Stimulated activated naive CD4-positive, alpha-beta T cell treated with Interleukin-2 at 50 U/mL for 16 hours (primary cell): ENCODE results near the gene CCDC8.
"Not testable (repeated sequence)": the region's sequence is repeated elsewhere in the genome, so short reads cannot be mapped to it uniquely, and the experiment has no call there.

Experiments
- DNase-seq: peaks from one replicate; lab custom pipeline; 2025; lab: John Stamatoyannopoulos, UW

Gene CCDC8

DNA sequence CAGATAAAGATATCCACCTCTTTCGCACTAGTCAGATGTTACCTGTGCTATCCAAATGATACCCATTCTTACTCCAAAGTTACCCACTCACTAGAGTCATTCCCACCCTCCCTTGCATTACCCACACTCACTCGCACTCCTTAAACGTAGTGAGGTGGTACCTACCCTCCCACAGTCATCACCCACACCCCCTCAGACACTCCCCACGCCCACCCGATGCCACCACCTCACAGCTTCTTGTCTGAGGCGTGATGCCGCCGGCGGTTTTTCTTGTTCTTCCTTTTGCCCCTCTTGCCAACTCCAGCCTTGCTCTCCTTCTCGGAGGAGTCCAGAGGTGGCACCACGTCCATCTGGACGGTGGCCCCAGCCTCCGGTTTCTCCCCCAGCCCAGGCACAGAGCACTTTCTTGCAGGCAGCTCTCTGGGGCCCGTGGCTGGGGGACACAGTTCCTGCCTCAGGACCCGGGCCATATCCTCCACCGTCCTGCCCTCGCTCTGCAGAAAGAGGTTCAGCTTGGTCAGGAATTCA is 14.2 kb upstream of the CCDC8 start:
- no peak for DNase-seq

DNA sequence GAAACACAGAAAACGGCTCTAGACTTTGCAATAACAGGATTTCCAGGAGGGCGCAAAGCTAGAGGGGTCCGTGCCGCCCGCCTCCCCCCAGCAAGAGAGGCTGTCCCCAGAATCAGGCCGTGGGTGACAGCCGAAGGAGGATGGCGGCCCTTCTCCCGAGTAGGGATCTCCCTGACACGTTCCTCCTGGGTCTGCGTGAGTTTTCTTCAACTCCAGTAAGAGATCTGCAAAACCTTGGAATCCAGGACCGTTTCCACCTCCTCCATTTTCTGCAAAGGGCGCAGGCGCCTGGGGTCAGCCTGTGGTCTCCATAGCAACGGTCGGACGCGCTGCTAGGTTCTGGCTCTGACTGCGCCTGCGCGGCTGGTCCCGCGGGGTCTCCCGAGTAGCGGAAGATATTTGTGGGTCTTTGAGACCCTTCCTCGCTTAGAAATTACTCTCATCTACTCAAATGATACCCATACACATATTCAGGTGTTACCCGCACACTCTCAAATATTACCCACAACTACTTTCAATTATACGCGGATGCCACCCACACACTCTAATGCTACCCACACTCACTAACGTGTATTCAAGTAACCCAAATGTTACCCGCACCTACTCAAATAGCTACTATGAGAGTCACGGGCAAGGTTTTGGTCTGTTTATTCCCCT is 13.3 kb upstream of the CCDC8 start:
- peak; percentile 26 for DNase-seq

DNA sequence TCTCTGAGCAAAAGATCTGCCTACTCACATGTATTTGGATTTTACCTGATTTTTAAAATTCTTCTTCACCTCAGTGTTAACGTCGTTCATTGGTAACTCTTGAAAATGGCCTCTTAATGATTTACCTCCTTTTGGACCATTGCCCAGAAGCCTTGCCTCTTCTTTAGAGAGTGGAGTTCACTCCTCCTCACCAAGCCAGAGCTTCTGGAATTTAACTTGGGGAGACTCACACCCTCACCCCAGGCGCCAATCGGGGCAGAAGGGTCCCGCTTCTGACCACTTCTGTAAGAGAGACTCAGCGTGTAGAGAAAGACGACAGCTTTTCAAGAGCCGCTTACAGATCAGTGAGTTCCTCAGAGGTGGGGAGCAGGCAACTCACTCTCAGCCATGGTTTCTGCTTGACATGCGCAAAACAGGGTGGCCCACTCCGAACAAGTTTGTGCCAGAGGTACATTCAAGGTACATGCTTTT is 12.7 kb upstream of the CCDC8 start:
- DNase-seq = no peak

DNA sequence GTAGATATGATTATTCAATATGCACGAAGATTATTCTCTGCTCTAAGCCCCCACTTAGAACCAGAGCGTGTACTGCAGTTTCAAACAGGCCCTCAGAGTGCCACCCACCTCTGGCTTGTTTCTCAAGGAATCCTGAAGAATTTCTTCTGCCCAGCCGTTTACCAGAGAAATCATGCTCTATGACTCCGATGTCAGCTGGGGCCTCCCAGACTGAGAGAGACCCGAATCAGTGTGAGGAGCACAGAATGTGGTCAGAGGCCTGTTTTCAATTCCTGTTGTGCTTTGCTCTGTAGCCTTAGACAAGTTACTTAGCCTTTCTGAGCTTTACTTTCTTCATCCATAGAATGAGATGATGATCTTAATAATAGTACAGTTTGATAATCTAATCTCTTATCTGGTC is 9.8 kb upstream of the CCDC8 start:
- DNase-seq = no peak

DNA sequence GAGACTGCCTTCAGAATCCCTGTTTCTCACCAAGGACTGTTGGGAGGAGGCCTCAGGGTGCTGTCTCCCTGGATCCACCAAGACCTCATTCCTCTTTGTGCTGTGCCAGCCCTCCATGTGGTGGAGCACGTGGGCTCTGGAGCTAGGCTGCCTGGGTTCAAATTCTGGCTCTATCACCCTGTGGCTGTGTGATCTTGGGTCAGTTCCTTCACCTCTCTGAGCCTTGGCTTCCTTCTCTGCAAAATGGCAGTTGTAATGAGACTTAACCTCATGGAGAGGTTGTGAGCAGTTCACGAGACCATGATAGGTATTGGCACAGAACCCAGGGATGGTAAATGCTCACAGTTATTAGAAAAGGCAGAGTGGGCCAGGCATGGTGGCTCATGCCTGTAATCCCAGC is 9.0 kb upstream of the CCDC8 start:
- DNase-seq = no peak

DNA sequence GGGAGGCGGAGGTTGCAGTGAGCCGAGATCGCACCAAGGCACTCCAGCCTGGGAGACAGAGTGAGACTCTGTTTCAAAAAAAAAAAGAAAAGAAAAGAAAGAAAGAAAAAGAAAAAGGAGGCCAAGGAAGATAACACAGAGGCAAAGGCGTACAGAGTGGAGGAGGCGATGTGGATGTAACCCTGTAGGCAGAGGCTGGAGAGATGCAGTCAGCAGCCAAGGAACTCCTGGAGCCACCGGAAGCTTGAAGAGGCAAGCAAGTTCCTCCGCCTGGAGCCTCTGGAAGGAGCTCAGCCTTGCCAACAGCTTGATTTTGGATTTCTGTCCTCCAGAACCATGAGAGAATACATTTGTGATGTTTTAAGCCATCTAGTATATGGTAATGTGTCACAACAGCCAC is 6.7 kb upstream of the CCDC8 start:
- no peak for DNase-seq

DNA sequence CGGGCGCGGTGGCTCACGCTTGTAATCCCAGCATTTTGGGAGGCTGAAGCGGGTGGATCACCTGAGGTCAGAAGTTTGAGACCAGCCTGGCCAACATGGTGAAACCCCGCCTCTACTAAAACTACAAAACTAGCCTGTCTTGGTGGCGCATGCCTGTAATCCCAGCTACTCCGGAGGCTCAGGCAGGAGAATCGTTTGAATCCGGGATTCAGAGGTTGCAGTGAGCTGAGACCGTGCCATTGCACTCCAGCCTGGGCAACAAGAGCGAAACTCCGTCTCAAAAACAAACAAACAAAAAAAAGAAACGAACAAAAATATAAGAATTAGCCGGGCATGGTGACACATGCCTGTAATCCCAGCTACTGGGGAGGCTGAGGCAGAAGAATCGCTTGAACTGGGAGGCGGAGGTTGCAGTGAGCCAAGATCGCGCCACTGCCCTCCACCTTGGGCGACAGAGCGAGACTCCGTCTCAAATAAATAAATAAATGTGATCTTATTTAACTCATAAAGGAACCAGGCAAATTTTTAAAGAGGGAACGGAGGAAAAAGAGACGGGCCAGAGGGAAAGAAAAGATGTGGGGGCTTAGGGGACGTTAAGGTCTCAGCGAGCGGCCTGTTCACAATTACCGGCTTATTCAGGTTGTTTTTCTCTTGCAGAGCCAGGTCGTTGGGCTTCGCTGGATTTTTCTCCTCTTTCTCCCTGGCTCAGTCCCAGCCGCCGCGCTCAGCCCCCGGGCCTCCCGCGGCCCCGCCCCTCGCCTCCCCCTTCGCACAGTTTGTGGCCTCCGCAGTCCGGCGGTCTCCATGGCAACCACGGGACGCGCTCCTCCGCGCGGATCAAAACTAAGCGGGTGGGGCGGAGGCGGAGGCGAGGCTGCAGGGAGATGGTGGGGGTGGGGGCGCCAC is 2.7 kb upstream of the CCDC8 start:
- not testable (repeated sequence) for DNase-seq

DNA sequence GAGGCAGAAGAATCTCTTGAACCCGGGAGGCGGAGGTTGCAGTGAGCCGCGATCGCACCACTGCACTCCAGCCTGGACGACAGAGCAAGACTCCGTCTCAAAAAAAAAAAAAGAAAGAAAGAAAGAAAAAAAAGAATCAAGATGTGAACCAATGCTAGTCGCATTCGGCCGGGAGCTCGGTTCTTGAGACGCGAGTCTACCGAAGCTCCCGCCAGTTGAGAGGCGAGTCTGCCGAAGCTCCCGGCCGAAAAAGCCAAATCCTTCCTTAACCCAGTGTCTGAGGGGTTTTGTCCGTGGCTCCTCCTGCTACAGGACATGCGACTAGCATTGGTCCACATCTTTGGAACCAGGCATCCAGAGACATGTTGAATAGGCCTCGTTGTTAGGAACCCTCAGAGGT is 1.5 kb upstream of the CCDC8 start:
- not testable (repeated sequence) for DNase-seq

DNA sequence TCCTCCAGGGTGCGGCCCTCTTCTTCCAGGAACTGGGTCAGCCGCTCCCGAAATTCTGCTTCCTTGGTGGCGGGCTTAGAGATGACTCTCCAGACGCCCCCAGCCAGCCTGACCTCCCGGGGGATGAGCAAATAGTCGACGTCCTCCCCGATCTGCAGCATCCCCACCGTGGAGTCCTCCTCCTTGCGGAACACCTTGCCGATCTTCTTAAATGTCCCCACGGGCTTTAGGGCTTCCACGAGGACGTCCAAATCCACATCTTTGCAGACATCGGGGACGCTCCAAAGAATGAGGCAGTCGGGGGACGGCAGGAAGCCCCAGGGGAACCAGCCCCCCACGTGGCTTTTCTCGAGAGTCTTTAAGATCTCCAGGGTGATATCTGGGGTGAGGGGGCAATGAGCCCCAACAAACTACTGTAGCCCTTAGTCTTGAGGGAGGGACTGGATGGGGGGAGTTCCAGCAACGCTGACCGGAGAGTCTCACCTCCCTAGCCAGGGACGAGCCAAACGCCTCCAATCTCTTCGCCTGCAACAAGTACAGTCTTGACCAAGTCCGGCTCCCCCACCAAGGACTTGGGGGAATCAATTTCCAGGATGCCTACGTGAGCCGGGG is 608 bp downstream of the CCDC8 start:
- DNase-seq = no peak

DNA sequence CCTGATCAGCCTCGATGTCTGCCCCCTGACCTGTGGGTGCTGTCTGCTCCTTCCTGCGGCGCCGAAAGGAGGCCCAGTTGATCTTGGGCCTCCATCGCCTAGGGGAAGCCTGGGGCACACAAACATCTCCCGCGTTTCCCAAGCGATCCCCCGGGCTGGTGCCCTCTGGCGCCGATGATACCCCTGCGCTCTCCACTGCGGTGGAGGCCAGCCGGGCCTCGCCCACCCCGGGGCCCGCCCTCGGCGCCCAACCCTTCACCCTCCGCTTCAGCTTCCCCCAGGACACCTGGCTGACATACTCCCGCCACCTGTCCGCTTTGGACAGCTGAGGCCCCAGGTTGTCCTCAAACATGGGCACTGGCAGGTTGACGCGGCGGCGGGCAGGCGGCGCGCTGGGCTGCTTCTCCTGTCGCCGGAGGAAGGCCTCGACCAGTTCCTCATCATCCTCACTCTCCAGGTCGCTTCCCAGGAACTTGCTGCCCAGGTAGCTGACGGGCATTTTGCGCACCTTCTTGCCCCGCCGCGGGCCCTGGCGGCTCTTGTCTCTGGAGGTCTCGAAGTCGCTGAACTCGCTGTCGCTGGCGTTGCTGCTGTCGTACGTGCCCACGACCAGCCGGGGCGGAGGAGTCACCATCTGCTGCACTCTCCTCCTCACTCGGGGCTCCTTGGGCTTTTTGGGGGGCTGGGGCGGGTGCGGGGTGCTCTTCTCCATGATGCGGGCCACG is 1.3 kb downstream of the CCDC8 start:
- no peak for DNase-seq

DNA sequence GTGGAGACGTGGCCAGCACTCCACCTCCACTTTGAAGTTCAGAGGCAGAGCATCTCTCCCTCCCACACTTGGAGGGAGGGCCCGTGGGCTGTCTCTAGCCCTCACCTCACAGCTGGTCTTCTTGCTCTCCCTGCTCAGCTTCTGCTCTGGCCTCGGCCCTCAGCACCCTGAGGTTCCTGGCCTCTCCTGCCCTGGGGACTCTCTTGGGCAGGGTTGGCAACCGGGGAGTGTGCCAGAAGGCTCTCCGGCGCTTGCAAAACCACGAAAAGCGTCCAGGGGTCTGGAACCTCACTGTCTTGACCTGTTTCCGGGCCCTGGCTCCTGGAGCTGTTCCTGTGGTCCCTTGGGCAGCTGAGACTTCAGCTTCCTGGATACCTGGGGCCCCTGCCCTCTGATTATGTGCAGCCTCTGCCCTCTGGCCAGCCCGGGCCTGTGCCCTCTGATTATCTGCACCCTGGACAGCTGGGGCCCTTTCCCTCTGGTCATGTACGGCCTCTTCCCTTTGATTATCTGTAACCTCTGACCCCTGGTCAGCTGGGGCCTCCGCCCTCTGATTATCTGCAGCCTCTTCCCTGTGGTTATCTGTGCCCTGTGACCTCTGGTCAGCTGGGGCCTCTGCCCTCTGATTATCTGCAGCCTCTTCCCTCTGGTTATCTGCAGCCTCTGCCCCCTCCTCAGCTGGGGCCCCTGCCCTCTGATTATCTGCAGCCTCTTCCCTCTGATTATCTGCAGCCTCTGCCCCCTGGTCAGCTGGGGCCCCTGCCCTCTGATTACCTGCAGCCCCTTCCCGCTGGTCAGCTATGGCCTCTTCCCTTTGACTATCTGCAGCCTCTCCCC is 2.1 kb downstream of the CCDC8 start:
- DNase-seq = no peak

DNA sequence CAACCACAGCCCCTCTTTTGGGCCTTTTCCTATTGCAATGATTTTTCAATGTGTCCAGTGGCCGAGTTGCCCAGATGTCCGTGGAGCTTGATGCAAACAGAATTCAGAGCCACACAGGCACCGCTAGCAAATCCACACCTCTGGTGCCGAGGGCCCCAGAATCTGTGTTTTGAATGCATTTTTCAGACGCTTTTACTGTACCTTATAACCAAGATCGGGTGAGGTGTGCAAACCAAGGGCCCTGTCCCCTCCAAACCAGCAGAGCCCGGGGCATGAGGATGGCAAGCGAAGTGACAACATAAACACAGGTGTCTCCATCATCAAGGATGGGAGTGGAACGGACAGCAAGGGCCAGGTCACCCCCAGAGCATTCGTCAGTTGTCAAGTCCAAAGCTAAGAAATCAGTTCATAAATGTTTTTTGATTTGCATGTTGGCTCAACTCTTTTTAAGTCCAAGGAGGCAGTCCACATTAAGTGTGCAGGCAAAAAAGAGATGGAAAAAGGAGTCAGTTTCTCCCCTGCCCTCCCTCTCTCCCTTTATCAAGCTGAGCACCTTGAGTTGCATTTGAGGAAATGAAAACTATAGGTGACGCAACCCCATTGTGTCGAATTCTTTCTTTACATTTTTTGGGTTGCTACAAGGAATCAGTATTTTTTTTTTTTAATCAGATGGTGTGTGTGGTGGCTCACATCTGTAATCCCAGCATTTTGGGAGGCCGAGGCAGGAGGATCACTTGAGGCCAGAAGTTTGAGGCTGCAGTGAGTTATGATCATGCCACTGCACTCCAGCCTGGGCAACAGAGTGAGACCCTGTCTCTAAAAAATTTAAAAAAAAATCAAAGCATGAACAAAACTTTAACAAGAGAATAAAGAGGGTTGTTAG is 2.9 kb downstream of the CCDC8 start:
- DNase-seq = no peak

DNA sequence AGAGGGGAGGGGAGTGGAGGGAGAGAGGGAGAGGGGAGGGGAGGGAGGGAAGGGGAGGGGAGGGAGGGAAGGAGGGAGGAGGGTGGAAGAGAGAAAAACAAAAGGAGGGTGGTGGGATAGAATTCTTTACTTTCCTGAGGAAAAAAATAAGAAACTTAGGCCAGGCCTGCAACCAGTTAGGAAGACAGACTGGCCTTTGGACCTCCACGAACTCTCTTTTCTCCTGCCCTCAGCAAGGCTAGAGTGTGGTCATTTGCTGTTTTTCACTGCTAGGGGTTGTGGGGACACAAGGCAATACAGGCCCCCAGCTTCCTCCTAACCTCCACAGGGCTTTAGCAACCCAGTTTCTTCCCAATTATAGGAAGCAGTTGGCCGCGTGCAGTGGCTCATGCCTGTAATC is 4.2 kb downstream of the CCDC8 start:
- DNase-seq = no peak

DNA sequence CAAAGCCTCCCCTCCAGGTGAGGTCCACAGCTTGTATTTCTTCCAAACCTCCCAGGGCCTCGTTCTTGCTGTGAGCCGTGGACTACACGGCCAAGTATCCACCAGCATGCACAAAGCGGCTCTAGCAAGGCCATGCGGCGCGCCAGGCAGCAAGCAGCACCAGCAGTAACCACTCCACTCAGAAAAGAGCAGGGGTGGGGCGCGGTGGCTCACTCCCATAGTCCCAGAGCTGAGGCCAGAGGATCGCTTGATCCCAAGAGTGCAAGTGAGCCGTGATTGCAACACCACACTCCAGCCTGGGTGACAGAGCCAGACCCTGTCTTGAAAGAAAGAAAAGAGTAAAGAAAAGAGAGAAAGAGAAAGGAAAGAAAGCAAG is 4.7 kb downstream of the CCDC8 start:
- no peak for DNase-seq

DNA sequence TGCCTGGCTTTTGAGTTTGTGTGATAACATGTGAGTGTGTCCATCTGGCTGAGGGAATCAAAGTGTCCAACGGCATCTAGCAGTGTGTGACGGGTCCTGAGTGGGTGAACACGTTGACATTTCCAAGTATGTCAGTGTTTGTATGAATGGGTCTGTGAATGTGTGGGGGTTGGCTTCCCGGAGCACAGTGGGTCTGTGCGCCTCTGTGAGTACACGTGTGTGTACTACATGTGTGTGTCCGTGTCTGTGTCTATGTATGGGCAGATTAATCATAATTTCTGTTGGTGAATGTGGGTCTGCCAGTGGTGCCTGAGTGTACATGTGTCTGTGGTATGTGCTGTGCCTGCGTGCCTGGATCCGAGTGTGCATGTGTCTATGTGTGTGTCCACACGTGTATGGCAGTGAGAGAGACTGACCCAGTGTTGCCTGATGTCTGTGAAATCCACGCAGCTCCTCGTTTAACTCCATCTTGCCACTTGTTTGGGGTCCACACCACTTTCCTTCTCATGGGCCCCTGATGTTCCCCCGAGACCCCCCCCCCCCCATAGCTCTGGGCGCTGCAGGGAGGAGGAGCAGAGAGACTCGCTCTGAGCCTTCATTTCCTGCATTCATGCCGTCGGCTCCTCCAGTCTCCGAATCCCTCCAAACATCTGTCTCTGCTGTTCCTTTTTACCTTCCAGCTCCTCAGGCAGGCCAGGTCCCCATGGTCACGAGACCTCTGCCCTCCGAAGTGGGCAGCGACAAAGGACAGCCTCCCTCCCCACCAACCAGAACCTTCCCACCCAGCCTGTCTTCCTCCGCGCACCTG is 5.3 kb downstream of the CCDC8 start:
- no peak for DNase-seq

DNA sequence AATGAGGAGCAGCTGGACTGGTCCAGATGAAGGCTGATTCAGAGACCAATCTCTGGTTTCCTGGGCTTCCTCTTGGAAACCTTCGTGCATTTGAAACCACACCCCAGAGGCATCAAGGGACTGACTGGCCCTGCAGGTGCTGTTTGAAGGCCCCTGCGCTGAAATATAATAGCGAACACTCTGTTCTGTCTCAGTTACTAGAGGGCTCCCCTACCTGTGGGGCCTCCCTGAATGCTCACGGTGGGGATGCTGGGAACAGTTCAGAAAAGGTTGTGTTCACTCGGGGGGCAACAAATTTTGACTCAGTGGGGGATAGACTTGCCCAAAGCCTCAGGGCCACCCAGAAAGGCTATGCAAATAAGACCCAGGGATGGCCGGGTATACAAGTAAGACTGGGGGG is 6.4 kb downstream of the CCDC8 start:
- DNase-seq = no peak

DNA sequence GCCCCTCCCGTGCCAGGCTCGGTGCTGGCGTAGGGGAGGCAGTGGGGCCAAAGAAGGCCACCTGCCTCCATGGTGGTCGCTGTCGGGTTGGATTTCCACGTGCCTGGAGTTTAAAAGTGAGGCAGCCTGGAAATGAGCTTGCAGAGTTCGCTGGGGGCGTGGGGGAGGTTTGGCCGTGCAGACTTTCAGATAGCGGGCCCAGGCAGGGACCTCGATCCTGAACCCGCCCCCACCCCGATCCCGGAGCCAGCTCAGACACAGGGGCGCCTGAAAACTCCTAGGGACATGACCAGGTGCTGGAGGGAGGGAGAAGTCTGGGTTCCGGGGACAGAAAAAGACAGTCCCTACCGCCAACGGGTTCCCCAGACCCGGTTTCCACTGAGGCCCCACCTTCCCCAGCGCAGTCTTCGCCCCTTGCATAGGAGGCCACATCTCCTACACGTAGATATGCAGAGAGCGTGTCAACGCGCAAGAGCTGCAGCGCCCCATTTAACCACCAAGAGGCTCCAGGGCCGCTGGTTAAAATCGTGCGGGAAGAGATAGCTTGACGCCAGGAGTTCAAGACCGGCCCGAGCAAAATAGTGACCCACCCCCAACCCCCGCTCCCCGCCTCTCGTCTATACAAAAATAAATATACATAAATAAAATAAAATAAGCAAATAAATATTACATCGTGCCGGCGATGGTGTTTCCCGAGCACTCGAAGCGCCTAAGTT is 8.5 kb downstream of the CCDC8 start:
- DNase-seq = no peak

DNA sequence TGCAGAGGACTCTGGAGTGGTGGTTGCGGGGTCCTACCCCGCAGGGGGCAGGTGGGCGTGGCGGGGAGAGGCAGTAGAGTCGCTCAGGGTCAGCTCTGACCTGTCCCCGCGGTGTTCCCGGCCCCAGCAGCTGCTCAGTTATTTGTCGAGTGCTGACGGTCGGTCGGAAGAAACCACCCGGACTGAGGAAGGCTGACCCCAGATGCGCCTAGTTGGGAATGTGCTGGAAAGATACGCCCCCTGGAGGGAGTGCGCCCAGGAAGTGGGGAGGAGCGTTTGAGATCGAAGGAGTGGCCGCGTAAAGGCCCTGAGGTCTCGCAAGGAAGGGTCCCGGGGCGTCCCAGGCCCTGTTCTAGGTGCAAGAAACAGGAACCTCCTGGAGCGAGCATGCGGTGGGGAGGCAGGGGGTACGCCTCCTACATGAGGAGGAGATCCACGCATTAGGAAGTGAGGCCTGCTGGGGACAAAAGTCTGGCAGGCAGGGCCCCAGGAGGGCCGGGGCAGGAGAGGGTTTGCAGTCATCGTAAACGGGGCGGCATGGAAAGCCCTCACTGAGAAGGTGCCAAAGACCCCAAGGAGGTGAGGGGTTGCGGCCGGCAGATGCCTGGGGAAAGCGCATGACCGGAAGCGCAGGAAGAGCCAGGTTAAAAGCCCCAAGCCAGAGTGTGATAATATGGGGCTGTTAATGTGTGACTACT is 9.2 kb downstream of the CCDC8 start:
- no peak for DNase-seq
